Dermis microvascular lymphatic vessel endothelial cell (primary cell): ENCODE data around the gene GADD45A. TPM values are rescaled to one million over a fixed set of nuclear protein-coding genes. Genes with fewer than 3 reads are reported as not detected.
"Not testable (repeated sequence)": the region's sequence is repeated elsewhere in the genome, so short reads cannot be mapped to it uniquely, and the experiment has no call there.

Experiments
- DNase-seq, 2 donors: peaks; one replicate each; pipeline versions ENCODE4 v3.0.0 to v3.0.0-alpha.2; 2010; ENCODE audit warnings: low read depth in 2 of 2
- total RNA-seq: library from RNA; depleted of rRNA; stranded (reverse); fragments of >200 nt; gene quantifications from 2 replicates; pipeline ENCODE4 v1.2.1, GENCODE V29; 2014

Gene GADD45A
- total RNA-seq, 1 donor from 2014 or later = 22.5 TPM

- peak in 1 of 2 donors; percentile 86 for DNase-seq
Measured at GRCh38 chr1:67719329-67720196, 34.6 kb downstream of the GADD45A start.

- DNase-seq = no peak
Measured at GRCh38 chr1:67721112-67721511, 36.1 kb downstream of the GADD45A start.

DNA sequence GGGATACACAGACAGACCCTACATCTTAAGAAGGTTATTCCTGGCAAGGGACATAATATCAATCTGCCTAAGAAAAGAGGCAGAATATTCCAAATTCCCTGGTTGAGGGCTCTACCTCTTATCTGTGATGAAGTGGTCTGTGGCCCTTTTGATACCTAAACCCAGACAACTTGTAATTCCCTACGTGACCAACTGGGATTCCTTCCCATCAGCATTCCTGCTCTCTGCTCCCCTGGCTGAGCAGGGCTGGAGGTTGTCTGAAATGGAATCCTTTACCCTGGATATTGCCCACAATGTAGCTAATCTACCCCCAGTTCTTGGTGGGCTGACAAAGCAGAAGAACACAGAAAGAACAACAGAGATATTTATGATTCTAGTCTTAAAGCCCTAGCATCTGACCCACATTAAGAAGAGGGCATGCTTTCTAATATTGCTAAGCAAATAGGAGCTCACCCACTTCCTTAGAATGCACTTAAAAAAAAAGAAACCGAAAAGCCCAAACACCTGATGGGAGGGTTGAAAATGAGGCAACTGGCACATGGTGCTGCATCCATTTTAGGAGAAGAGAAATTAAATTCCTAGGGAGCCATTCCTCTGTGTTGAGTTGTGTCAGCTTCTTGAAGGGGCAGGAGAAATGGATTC lies 36.8 kb downstream of the GADD45A start:
- DNase-seq = no peak

- DNase-seq = no peak
Measured at GRCh38 chr1:67722292-67722944, 37.4 kb downstream of the GADD45A start.

- DNase-seq = no peak
Measured at GRCh38 chr1:67723126-67723525, 38.1 kb downstream of the GADD45A start.

- DNase-seq = peak in 1 of 2 donors; percentile 95
Measured at GRCh38 chr1:67723620-67724019, 38.6 kb downstream of the GADD45A start.

DNA sequence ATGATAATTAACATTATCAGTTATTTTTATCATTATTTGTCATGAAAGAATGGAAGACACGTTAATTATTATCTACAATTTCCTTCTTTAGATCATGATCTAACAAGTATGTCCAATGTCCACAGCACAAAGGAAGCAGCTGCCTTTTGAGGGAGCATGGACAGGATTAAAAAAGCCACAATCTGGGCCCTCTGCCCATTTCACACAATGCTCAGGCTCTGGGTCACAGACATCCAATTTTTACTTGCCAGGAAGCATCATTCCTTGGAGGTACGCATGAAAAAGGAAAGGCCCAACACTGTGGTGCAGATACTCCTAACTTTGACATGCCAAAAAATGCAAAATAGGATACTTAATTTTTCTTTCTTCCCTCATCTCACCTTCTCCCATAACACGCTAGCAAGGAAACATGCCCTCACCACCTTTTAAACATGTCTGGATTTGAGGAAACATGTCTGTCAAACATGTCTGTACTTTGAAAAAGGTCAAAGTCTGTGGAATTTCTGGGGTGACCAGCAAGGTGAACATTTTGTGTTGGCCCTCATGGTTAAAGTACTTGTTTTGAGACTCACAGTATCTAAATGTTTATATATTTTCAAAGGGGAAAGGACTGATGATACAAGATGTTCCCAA lies 40.0 kb downstream of the GADD45A start:
- peak in 1 of 2 donors; percentile 95 for DNase-seq

- DNase-seq = peak in 1 of 2 donors; percentile 91
Measured at GRCh38 chr1:67726224-67726623, 41.2 kb downstream of the GADD45A start.

DNA sequence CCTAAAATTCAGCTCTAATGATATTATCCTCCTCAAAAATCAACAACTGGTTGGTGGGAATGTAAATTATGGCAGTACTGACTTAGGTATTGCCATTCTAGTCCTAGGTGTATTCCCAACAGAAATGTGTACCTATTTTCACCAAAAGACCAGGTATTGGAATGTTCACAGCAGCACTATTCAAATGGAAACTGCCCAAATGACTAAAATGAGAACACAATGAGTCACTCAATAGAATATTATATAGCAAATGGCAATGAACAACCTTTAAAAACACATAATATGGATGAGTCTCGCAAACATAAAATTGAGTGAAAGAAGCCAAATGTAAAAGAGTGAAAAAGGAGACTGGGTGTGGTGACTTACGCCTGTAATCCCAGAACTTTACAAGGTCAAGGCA lies 44.9 kb downstream of the GADD45A start:
- DNase-seq = no peak

DNA sequence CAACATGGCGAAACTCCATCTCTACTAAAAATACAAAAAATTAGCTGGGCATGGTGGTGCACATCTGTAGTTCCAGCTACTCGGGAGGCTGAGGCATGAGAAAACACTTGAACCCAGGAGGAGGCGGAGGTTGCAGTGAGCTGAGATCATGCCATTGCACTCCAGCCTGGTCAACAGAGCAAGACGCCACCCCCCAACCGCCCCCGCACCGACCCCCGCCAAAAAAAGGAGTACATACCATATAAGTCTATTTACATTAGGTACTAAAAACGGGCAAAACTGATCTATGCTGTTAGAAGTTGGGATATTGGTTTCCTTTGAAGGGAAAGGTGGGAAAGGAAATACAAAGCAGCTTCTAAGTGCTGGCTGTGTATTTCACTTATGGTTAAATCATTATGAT lies 45.3 kb downstream of the GADD45A start:
- not testable (repeated sequence) for DNase-seq

DNA sequence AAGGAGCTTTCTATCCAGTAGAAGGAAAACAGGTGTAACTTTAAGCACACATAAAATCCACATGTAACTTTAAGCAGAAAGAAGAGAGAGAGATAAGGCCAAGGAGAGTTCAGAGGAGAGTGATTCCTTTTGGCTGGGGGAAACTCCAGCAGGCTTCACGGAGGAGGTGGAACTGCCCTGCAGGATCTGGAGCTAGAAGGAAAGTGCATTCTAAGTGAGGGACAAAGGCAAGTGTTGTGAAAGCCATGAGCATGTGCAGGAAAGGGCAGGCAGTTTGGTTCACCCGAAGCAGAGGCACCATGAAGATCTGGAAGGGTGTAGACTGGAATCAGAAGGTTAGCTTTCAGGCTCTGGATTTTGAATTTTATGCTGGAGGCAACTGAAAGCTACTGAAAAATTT lies 46.3 kb downstream of the GADD45A start:
- no peak for DNase-seq

DNA sequence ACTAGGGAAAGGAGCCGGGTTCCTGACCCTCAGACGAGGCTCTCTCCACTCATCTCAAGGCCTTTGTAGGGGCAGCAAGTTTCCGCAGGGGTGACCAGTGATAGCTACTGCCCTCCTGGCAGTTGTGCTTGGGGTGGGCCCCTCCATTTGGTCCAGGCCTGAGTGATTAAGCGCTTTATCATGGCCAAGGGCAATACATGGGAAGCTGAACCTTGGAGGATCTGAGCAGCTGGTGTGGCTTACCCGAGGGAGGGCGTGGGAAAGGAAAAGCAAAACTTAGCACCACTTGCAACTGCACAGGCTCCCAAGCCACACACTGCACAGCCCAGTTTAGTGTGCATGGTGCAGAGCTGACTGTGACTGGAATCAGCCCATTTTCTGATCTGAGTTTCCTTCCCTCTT lies 47.8 kb downstream of the GADD45A start:
- peak in 1 of 2 donors; percentile 81 for DNase-seq

DNA sequence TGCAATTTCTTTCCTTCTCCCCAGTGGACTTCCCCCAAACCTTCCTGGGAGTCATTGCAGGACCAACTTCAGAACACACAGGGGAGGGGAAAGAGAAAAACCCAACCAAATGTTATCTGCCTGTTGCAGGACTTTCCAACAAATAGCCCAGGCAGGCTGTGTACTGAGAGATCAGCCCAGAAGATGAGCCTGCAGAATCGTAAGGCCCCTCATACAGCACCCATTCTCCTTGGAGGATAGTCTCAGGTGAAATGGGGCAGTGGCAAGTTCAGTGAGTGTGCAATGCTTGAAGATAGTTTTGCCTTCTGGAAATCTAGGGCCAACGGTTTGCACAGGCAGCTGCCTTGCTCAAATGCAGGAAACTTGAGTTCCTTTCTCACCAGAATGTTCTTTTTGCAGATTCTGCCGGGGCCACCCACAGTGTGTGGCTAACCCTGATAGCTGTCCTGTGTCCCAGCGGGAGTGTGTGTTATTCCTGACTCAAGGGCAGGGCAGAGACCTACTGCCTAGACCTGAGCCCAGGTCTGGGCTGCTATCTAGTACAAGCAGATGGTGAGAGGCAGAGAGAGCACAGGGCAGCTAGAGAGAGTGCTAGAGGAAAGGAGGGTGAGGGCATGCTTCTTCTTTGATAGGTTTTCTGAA lies 48.8 kb downstream of the GADD45A start:
- no peak for DNase-seq

DNA sequence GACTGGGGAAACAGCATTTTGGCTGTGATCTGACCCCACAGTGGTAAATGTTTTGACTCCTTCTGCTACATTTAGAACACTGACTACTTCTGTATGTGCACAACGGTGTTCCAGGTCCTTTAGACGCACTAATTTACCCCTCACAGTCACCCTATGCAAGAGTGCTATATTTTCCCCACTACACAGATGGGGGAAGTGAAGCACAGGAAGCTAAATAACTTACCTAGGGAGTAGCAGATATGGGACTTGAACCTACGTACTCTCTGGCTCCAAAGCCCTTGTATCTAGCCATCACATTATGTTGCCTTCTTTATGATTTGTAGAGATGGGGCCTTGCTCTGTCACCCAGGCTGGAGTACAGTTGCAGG lies 49.3 kb downstream of the GADD45A start:
- no peak for DNase-seq

DNA sequence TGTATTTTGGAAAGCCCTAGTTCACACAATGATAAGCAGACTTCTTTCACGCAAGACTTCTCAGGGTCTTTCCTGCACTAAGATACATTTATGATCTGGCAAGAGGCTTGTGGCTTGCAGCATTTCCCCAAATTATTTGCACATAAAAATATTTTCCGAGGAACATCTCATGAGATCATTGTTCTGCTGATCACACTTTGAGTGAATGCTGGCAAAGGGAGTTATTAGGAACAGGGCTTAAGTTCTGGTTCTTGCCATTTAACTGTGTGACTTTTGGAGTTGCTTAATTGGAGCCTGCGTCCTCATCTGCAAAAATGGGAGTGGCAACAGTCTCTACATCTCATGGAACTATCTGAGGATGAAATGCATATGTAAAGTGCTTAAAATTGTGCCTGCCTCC lies 50.2 kb downstream of the GADD45A start:
- DNase-seq = no peak

DNA sequence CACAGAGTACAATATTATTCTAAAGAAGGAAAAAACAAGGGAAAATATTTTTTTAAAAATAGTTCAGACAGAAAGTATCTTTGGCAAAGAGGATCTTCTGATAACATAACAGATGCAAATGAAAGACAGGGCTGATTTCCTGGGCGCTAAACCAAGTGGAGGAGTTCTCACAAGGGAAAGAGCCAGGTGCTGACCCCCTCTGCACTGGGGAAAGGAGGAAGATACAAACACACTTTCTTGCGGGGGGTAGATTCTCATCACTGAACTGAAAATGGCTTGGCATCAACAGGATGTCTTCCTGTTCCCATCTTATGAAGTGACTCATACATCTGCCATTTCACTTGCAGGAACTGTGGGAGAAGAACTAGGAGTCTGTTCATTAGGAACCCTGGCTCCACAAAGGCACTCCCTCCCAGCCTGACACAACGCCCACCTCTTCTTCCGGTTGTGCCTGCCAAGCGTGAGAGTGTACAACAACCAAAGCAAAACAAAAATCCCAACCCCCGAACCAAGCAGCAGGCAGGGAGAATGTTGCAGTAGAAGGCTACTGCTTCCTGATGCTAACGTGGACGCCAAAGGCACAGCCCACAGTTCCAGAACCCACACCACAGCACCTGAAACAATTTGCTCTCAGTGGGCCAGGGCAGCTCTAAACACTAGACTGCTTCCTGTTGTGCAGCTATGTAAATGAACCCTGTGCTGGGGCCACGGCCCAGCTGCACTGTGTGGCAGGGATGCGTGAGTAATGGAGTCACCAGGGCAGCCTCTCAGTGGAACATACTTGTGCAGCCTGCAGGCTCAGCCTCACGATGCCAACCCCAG lies 51.0 kb downstream of the GADD45A start:
- peak; percentile 99 for DNase-seq

DNA sequence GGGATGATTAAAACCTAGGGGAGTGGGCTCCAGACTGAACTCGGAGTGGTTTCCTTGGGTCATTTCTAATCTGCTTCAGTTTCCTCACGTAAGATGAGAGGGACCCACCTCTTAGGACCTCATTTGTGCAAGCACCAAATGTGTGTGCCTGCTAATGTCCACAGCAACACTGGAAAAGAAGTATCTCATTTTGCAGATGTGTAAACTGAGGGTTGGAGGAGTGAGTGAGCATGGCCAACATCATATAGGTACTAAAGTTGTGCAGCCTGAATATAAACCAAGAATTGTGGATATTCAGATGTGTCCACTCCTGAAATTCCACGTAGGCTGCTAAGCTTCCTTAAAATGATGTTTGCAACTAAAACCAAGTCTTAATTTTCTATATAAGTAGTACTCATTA lies 51.7 kb downstream of the GADD45A start:
- no peak for DNase-seq

GRCh38 chr1:67737875-67738274 lies 52.9 kb downstream of the GADD45A start:
- DNase-seq = no peak
